GM12878 (cell line): ENCODE results near the gene GALNT18. TPM values are rescaled to one million over a fixed set of nuclear protein-coding genes. Genes with fewer than 3 reads are reported as not detected.

ENCODE experiments used
- ATAC-seq: fragments of 200-7000 bp; cut with Tn5 transposase; 3 replicates; pipeline ENCODE4 v1.9.1; 2020; ENCODE audit warnings: mild to moderate bottlenecking, moderate library complexity
- BruUV-seq: library from RNA; stranded (reverse); fragments of 400-500 nt; replicated peaks from 2 replicates; lab custom pipeline; 2021; lab: Mats Ljungman, UMichigan
- CTCF ChIA-PET: fragments of 300-600 bp; sonication (Branson Sonifier 250); formaldehyde crosslinking; extraction: SDS; loops from one replicate; lab custom pipeline; 2021; ENCODE audit warnings: inconsistent platforms; lab: Yijun Ruan, JAX
- POLR2A ChIA-PET: fragments of 350-600 bp; formaldehyde crosslinking; extraction: SDS; loops from one replicate; lab custom pipeline; 2021; ENCODE audit warnings: inconsistent platforms; lab: Charles Lee
- RAD21 ChIA-PET: fragments of 300-600 bp; sonication (Branson Sonifier 250); formaldehyde crosslinking; loops from one replicate; lab custom pipeline; 2023; ENCODE audit warnings: antibody characterized with exemption; ENCODE audit not compliant: unreplicated experiment; lab: Charles Lee
- SMC1A ChIA-PET: fragments of 300-600 bp; sonication (Branson Sonifier 250); formaldehyde crosslinking; loops from one replicate; lab custom pipeline; 2023; ENCODE audit not compliant: unreplicated experiment, uncharacterized antibody; lab: Charles Lee
- DNase-seq: peaks from one replicate; pipeline ENCODE4 v3.0.0-alpha.2; 2011; ENCODE audit warnings: low read depth, low spot score
- FAIRE-seq: peaks from 3 replicates; lab custom pipeline; 2011; peaks lifted over from hg19 to GRCh38; lab: Jason Lieb, UNC
- H2AFZ ChIP-seq: 2 replicates; pipeline ENCODE4 v1.6.0; 2011; ENCODE audit warnings: low read depth, low read length, control low read depth; ENCODE audit not compliant: control insufficient read depth
- H3K27ac ChIP-seq: 2 replicates; pipeline ENCODE4 v1.5.1; 2011; ENCODE audit warnings: control low read depth; ENCODE audit not compliant: control insufficient read depth, insufficient read depth
- H3K27me3 ChIP-seq, 2 experiments: replicated peaks in 1 of 2; 2 replicates each; pipeline versions ENCODE4 v1.6.0 to v1.6.1; 2011; ENCODE audit warnings: low read length in 1 of 2; ENCODE audit not compliant: control insufficient read depth in 2 of 2, insufficient read depth in 2 of 2
- H3K36me3 ChIP-seq, 2 experiments: 2 replicates each; pipeline ENCODE4 v1.5.1; 2011; ENCODE audit warnings: low read length in 1 of 2; ENCODE audit not compliant: control insufficient read depth in 2 of 2, insufficient read depth in 2 of 2
- H3K4me1 ChIP-seq: 2 replicates; pipeline ENCODE4 v1.6.1; 2011; ENCODE audit warnings: mild to moderate bottlenecking, low read length, moderate library complexity, mixed read lengths; ENCODE audit not compliant: control insufficient read depth, insufficient read depth
- H3K4me2 ChIP-seq: 2 replicates; pipeline ENCODE4 v1.6.0; 2011; ENCODE audit warnings: control low read depth; ENCODE audit not compliant: control insufficient read depth, insufficient read depth
- H3K4me3 ChIP-seq: fragments of 200-600 bp; sonication (generic); 2 replicates; pipeline ENCODE4 v1.5.1; 2016
- H3K79me2 ChIP-seq: 2 replicates; pipeline ENCODE4 v1.6.0; 2011; ENCODE audit warnings: low read length; ENCODE audit not compliant: control insufficient read depth, insufficient read depth
- H3K9ac ChIP-seq: 2 replicates; pipeline ENCODE4 v1.8.0; 2011; ENCODE audit warnings: low read length, control low read depth, mixed read lengths; ENCODE audit not compliant: control insufficient read depth, insufficient read depth
- H3K9me3 ChIP-seq: replicated peaks from 3 replicates; pipeline ENCODE4 v1.5.1; 2011; ENCODE audit warnings: mild to moderate bottlenecking, low read length; ENCODE audit not compliant: control insufficient read depth, insufficient read depth
- H4K20me1 ChIP-seq: 2 replicates; pipeline ENCODE4 v1.6.0; 2011; ENCODE audit not compliant: control insufficient read depth, insufficient read depth
- CHD2 ChIP-seq: IDR thresholded peaks from 2 replicates; pipeline ENCODE4 v1.6.1; 2011; ENCODE audit warnings: low read depth, low read length, improper control_type of control experiment, borderline replicate concordance
- CREB1 ChIP-seq: IDR thresholded peaks from 2 replicates; pipeline ENCODE4 v1.6.1; 2012; ENCODE audit warnings: low read depth, mild to moderate bottlenecking, inconsistent platforms
- EED ChIP-seq: sonication (generic); IDR thresholded peaks from 2 replicates; pipeline ENCODE4 v1.6.1; 2016; ENCODE audit warnings: antibody characterized with exemption, low read depth
- EZH2 ChIP-seq: IDR thresholded peaks from 2 replicates; pipeline ENCODE4 v1.6.1; 2012; ENCODE audit warnings: low read depth, mild to moderate bottlenecking, control low read depth, inconsistent platforms, low read length, borderline replicate concordance; ENCODE audit not compliant: control insufficient read depth
- FOXK2 ChIP-seq: fragments of 450-650 bp; IDR thresholded peaks from 2 replicates; pipeline ENCODE4 v1.6.1; 2017; ENCODE audit warnings: mild to moderate bottlenecking, moderate library complexity
- IRF3 ChIP-seq: fragments of 450-650 bp; IDR thresholded peaks from 2 replicates; pipeline ENCODE4 v1.6.1; 2014; ENCODE audit warnings: mild to moderate bottlenecking
- MEF2A ChIP-seq: IDR thresholded peaks from 2 replicates; pipeline ENCODE4 v1.6.1; 2011; ENCODE audit warnings: low read depth, mild to moderate bottlenecking, low read length, moderate library complexity; ENCODE audit not compliant: insufficient read depth
- PML ChIP-seq: IDR thresholded peaks from 2 replicates; pipeline ENCODE4 v1.6.1; 2012; ENCODE audit warnings: low read length, inconsistent platforms
- SMAD5 ChIP-seq: IDR thresholded peaks from 2 replicates; pipeline ENCODE4 v1.6.1; 2016; ENCODE audit warnings: antibody characterized with exemption, low read depth
- SMARCA5 ChIP-seq: fragments of 450-650 bp; IDR thresholded peaks from 2 replicates; pipeline ENCODE4 v1.6.1; 2017; ENCODE audit warnings: mild to moderate bottlenecking
- TCF7 ChIP-seq: IDR thresholded peaks from 2 replicates; pipeline ENCODE4 v1.6.1; 2014; ENCODE audit warnings: antibody characterized with exemption, borderline replicate concordance
- USF2 ChIP-seq: IDR thresholded peaks from 2 replicates; pipeline ENCODE4 v1.6.1; 2011; ENCODE audit warnings: low read depth, low read length, improper control_type of control experiment, borderline replicate concordance
- ZNF207 ChIP-seq: fragments of 450-650 bp; IDR thresholded peaks from 2 replicates; pipeline ENCODE4 v1.6.1; 2014; ENCODE audit warnings: antibody characterized with exemption, mild to moderate bottlenecking, borderline replicate concordance
- WGBS: methylation state at CpG from one replicate; pipeline ENCODE4 v1.1.6; 2016; ENCODE audit warnings: low lambda C conversion rate; ENCODE audit not compliant: insufficient replicate concordance, insufficient coverage; ENCODE audit errors: missing lambda C conversion rate; 5-methylcytosine and 5-hydroxymethylcytosine counted together
- in situ Hi-C: fragments of 300-500 bp; cut with MboI; formaldehyde crosslinking; loops from 9 replicates; pipeline ENCODE4 v1.14.3; 2018; ENCODE audit warnings: mixed read lengths
- intact Hi-C: fragments of 100-400 bp; cut with micrococcal nuclease; formaldehyde crosslinking; loops from one replicate; pipeline ENCODE4 v1.14.2; 2022; ENCODE audit not compliant: unreplicated experiment
- polyA plus RNA-seq, 11 experiments: library from polyadenylated mRNA; depleted of rRNA in 4 of 11; unstranded in 6 of 11; stranded (reverse) in 5 of 11; fragments of >200 nt; fragmentation: Nextera tagmentation in 4 of 11; fragmentation: Illumina TruSeq in 1 of 11; extraction: Ambion mirVana in 4 of 11; extraction: Trizol in 1 of 11; gene quantifications; 1 replicate in 1 of 11; 2 replicates in 10 of 11; pipeline versions ENCODE4 v1.2.1 to v1.2.3, GENCODE V29; 2011 to 2016; ENCODE audit warnings: inconsistent platforms in 2 of 11, missing spikeins in 2 of 11, low read depth in 1 of 11
- total RNA-seq, 4 experiments: library from RNA; depleted of rRNA in 3 of 4; stranded (reverse); fragments of >200 nt in 3 of 4; fragmentation: Illumina TruSeq in 1 of 4; extraction: Trizol in 1 of 4; gene quantifications; 2 replicates each; pipeline versions ENCODE4 v1.2.1 to v1.2.3, GENCODE V29; 2013 to 2021
- TF ChIP-seq, protein P1 (sequence below): fragments of 450-650 bp; conservative IDR thresholded peaks from 2 replicates; pipeline ENCODE4 v1.6.1; 2017; ENCODE audit warnings: mild to moderate bottlenecking, moderate library complexity
- TF ChIP-seq, protein P2 (sequence below): fragments of 450-650 bp; IDR thresholded peaks from 2 replicates; pipeline ENCODE4 v1.6.1; 2017; ENCODE audit warnings: mild to moderate bottlenecking, moderate library complexity

GALNT18 gene
- total and polyA plus RNA-seq, 10 of the 15 experiments (the other 5 are each of a cell fraction or from before 2014, with no cell fraction given), result 1.2 to 14.2 (median 6.3) TPM

DNA sequence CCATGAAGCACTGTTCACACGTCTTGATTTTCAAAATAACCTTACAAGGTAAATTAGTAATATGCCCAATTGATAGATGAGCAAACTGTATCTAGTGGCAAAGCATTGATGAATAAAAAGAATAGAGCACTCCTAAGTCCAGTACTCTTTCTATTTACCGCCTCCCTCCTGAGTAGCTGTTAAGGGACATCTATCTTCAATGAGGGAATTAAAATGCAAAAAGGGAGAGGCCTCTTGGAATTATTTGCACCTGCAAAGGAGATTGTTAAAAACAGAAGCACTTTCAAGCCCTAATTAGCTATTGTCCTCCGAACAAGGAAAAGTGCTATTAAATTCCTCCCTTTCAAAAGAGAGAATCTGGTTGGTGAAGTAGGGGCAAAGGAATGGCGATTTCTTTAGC, 6.8 kb upstream of the GALNT18 start:
- Histone ChIP-seq H3K4me2 (no peak overlapping the region), H2AFZ (no peak overlapping the region), H3K4me3 (no peak overlapping the region), H3K36me3 (no peaks in the 10 kb centered on the region), H3K9me3 (no peaks in the 10 kb centered on the region), H3K27ac (no peak overlapping the region), H4K20me1 (no peaks in the 10 kb centered on the region), H3K27me3 (peaks cover 0 to 1% of the 10 kb centered on the region in 2 experiments; a peak in 1 of 4 replicates), H3K79me2 (no peaks in the 10 kb centered on the region), H3K4me1 (no peaks in the 10 kb centered on the region), H3K9ac (no peak overlapping the region)
- ChIA-PET CTCF (no interaction called here), POLR2A (no interaction called here), RAD21 (no interaction called here), SMC1A (interaction anchor here (0.7 kb wide), 1 partner anchor 251 kb away, joined by 3 read pairs; no protein-coding TSS in a partner anchor)
- ATAC-seq (no peak), FAIRE-seq (no peak), DNase-seq (no peak)
- intact Hi-C loops, result no loop called here
- WGBS, result 36% methylated on average over 4 of the region's 4 CpGs
- TF ChIP-seq TCF7, result no peak
- TF ChIP-seq USF2, result no peak
- TF ChIP-seq, protein P1, sequence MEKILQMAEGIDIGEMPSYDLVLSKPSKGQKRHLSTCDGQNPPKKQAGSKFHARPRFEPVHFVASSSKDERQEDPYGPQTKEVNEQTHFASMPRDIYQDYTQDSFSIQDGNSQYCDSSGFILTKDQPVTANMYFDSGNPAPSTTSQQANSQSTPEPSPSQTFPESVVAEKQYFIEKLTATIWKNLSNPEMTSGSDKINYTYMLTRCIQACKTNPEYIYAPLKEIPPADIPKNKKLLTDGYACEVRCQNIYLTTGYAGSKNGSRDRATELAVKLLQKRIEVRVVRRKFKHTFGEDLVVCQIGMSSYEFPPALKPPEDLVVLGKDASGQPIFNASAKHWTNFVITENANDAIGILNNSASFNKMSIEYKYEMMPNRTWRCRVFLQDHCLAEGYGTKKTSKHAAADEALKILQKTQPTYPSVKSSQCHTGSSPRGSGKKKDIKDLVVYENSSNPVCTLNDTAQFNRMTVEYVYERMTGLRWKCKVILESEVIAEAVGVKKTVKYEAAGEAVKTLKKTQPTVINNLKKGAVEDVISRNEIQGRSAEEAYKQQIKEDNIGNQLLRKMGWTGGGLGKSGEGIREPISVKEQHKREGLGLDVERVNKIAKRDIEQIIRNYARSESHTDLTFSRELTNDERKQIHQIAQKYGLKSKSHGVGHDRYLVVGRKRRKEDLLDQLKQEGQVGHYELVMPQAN, result no peak
- no peak for TF ChIP-seq MEF2A
- no peak for TF ChIP-seq SMAD5
- TF ChIP-seq, protein P2, sequence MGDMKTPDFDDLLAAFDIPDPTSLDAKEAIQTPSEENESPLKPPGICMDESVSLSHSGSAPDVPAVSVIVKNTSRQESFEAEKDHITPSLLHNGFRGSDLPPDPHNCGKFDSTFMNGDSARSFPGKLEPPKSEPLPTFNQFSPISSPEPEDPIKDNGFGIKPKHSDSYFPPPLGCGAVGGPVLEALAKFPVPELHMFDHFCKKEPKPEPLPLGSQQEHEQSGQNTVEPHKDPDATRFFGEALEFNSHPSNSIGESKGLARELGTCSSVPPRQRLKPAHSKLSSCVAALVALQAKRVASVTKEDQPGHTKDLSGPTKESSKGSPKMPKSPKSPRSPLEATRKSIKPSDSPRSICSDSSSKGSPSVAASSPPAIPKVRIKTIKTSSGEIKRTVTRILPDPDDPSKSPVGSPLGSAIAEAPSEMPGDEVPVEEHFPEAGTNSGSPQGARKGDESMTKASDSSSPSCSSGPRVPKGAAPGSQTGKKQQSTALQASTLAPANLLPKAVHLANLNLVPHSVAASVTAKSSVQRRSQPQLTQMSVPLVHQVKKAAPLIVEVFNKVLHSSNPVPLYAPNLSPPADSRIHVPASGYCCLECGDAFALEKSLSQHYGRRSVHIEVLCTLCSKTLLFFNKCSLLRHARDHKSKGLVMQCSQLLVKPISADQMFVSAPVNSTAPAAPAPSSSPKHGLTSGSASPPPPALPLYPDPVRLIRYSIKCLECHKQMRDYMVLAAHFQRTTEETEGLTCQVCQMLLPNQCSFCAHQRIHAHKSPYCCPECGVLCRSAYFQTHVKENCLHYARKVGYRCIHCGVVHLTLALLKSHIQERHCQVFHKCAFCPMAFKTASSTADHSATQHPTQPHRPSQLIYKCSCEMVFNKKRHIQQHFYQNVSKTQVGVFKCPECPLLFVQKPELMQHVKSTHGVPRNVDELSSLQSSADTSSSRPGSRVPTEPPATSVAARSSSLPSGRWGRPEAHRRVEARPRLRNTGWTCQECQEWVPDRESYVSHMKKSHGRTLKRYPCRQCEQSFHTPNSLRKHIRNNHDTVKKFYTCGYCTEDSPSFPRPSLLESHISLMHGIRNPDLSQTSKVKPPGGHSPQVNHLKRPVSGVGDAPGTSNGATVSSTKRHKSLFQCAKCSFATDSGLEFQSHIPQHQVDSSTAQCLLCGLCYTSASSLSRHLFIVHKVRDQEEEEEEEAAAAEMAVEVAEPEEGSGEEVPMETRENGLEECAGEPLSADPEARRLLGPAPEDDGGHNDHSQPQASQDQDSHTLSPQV, result no peak
- no peak for TF ChIP-seq CREB1
- no peak for TF ChIP-seq CHD2
- no peak for TF ChIP-seq PML
- no peak for TF ChIP-seq EED
- no peak for TF ChIP-seq ZNF207
- TF ChIP-seq IRF3, result no peak
- TF ChIP-seq FOXK2, result no peak
- no peak for TF ChIP-seq SMARCA5
- TF ChIP-seq EZH2, result no peak
- in situ Hi-C loops, result no loop called here
- BruUV-seq, result no TSS peak
